Measurements from ENCODE around the gene PAPLN.

DNA sequence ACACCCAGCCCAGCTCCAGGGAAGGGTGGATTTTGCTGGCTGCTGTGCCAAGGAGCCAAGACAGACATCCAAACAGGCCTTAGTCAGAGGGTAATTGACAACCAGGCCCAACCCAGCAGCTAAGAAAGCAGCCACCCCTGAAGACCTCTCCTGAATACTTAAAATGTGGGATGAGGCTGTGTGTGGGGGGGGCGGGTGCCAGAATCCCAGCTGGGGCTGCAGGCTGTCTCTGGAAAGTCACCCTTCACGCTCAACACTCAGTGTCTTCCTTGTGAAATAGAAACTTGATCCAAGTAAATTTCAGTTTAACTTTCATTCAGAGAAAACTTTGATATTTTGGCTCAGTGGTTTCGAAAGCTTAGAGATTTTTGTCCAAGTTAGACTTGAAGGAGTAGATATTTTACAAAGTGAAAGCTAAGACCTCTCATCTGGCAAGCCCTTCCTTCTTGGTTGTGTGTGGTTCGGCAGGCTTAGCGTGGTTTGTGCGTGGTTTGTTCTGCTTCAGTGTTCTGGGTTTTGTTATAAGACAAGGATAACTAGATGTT lies 5.1 kb downstream of the PAPLN start:
- TF ChIP-seq, protein P1, sequence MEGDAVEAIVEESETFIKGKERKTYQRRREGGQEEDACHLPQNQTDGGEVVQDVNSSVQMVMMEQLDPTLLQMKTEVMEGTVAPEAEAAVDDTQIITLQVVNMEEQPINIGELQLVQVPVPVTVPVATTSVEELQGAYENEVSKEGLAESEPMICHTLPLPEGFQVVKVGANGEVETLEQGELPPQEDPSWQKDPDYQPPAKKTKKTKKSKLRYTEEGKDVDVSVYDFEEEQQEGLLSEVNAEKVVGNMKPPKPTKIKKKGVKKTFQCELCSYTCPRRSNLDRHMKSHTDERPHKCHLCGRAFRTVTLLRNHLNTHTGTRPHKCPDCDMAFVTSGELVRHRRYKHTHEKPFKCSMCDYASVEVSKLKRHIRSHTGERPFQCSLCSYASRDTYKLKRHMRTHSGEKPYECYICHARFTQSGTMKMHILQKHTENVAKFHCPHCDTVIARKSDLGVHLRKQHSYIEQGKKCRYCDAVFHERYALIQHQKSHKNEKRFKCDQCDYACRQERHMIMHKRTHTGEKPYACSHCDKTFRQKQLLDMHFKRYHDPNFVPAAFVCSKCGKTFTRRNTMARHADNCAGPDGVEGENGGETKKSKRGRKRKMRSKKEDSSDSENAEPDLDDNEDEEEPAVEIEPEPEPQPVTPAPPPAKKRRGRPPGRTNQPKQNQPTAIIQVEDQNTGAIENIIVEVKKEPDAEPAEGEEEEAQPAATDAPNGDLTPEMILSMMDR (IDR thresholded peaks at IDR 0.05) = no peak
- TF ChIP-seq POLR2A (IDR thresholded peaks at IDR 0.05) = no peak

Data from testis (tissue), 2 donors.